H1 (cell line): ENCODE measurements around the gene SCNM1. TPM values are rescaled to one million over a fixed set of nuclear protein-coding genes. Genes with fewer than 3 reads are reported as not detected.

Source experiments
- ASH2L ChIP-seq: fragments of 200-600, 300-600 bp; sonication (generic); IDR thresholded peaks from one replicate; pipeline ENCODE4 v1.7.1; 2017; ENCODE audit warnings: low read length
- BRCA1 ChIP-seq: IDR thresholded peaks from 2 replicates; pipeline ENCODE4 v1.6.1; 2012; ENCODE audit warnings: low read depth, low read length, improper control_type of control experiment
- CBX8 ChIP-seq: fragments of 300-800, 300-1000 bp; sonication (generic); IDR thresholded peaks from 2 replicates; pipeline ENCODE4 v1.7.1; 2016; ENCODE audit warnings: low read depth, low read length, borderline replicate concordance
- CREB1 ChIP-seq: IDR thresholded peaks from 2 replicates; pipeline ENCODE4 v1.6.1; 2012; ENCODE audit warnings: inconsistent platforms
- HDAC2 ChIP-seq, 2 experiments: fragments of 300-600 bp in 1 of 2; sonication (generic) in 1 of 2; IDR thresholded peaks; 2 replicates each; pipeline ENCODE4 v1.6.1; 2011 to 2012; ENCODE audit warnings: low read depth in 2 of 2, low read length in 2 of 2, mild to moderate bottlenecking in 2 of 2, moderate library complexity in 2 of 2, borderline replicate concordance in 1 of 2, inconsistent platforms in 1 of 2
- JUN ChIP-seq: IDR thresholded peaks from 2 replicates; pipeline ENCODE4 v1.6.1; 2011; ENCODE audit warnings: low read depth, mild to moderate bottlenecking, improper control_type of control experiment, low read length
- JUND ChIP-seq: IDR thresholded peaks from 2 replicates; pipeline ENCODE4 v1.6.1; 2011; ENCODE audit warnings: mild to moderate bottlenecking, improper control_type of control experiment, low read length
- NANOG ChIP-seq: IDR thresholded peaks from 2 replicates; pipeline ENCODE4 v1.6.1; 2011; ENCODE audit warnings: low read length, low read depth, mild to moderate bottlenecking, inconsistent platforms; ENCODE audit not compliant: insufficient read depth, poor library complexity, severe bottlenecking
- NRF1 ChIP-seq: IDR thresholded peaks from 2 replicates; pipeline ENCODE4 v1.6.1; 2011; ENCODE audit warnings: mild to moderate bottlenecking, low read depth, low read length, improper control_type of control experiment
- RBBP5 ChIP-seq: IDR thresholded peaks from 2 replicates; pipeline ENCODE4 v1.7.1; 2012; ENCODE audit warnings: low read depth, mild to moderate bottlenecking, inconsistent platforms, low read length, moderate library complexity, borderline replicate concordance
- RFX5 ChIP-seq: IDR thresholded peaks from 2 replicates; pipeline ENCODE4 v1.6.1; 2011; ENCODE audit warnings: low read depth, low read length, improper control_type of control experiment, borderline replicate concordance
- RXRA ChIP-seq: IDR thresholded peaks from 2 replicates; pipeline ENCODE4 v1.6.1; 2011; ENCODE audit warnings: low read depth, mild to moderate bottlenecking, low read length, moderate library complexity; ENCODE audit not compliant: insufficient read depth
- SAP30 ChIP-seq: fragments of 300-600 bp; sonication (generic); IDR thresholded peaks from 2 replicates; pipeline ENCODE4 v1.7.1; 2012; ENCODE audit warnings: low read length, moderate library complexity, mild to moderate bottlenecking, inconsistent platforms; ENCODE audit not compliant: insufficient read depth, insufficient replicate concordance
- SIN3A ChIP-seq, 2 experiments: IDR thresholded peaks in 1 of 2; conservative IDR thresholded peaks in 1 of 2; 2 replicates each; pipeline ENCODE4 v1.6.1; 2011 to 2012; ENCODE audit warnings: low read length in 2 of 2, improper control_type of control experiment in 1 of 2, low read depth in 1 of 2, mild to moderate bottlenecking in 1 of 2
- SP1 ChIP-seq: IDR thresholded peaks from 2 replicates; pipeline ENCODE4 v1.6.1; 2011; ENCODE audit warnings: low read depth, low read length
- SRF ChIP-seq: IDR thresholded peaks from 2 replicates; pipeline ENCODE4 v1.6.1; 2011; ENCODE audit warnings: mild to moderate bottlenecking, low read depth, low read length, moderate library complexity
- TAF7 ChIP-seq: optimal IDR thresholded peaks from 2 replicates; pipeline ENCODE3; 2011; ENCODE audit warnings: low read depth, mild to moderate bottlenecking, inconsistent platforms, low read length, moderate library complexity, borderline replicate concordance
- TBP ChIP-seq: IDR thresholded peaks from 2 replicates; pipeline ENCODE4 v1.6.1; 2011; ENCODE audit warnings: low read depth, low read length, improper control_type of control experiment
- polyA plus RNA-seq, 7 experiments: library from polyadenylated mRNA; depleted of rRNA in 3 of 7; stranded (reverse) in 5 of 7; unstranded in 2 of 7; fragments of >200 nt in 5 of 7; fragments of 200-250 nt in 2 of 7; gene quantifications; 1 replicate in 5 of 7; 2 replicates in 1 of 7; 4 replicates in 1 of 7; pipeline versions ENCODE4 v1.2.1 to v1.2.3, GENCODE V29; 2011 to 2013; ENCODE audit warnings: missing spikeins in 2 of 7, mixed read lengths in 2 of 7
- total RNA-seq: library from RNA; stranded (reverse); fragmentation: NEBNext Ultra II Directional; extraction: Animal tissue kit (Norgen Biotek cat#: 25700); gene quantifications from 2 replicates; pipeline ENCODE4 v1.2.1, GENCODE V29; 2021
- TF ChIP-seq, protein P1 (sequence below): IDR thresholded peaks from 2 replicates; pipeline ENCODE4 v1.6.1; 2012; ENCODE audit warnings: low read length, inconsistent platforms
- TF ChIP-seq, protein P2 (sequence below): IDR thresholded peaks from 2 replicates; pipeline ENCODE4 v1.6.1; 2012; ENCODE audit warnings: inconsistent platforms
- TF ChIP-seq, protein P3 (sequence below): IDR thresholded peaks from 2 replicates; pipeline ENCODE4 v1.6.1; 2012; ENCODE audit warnings: inconsistent platforms

SCNM1 gene
- total and polyA plus RNA-seq, 2 of the 8 experiments (the other 6 are each of a cell fraction or from before 2014, with no cell fraction given) = 13.6 to 46.2 TPM

DNA sequence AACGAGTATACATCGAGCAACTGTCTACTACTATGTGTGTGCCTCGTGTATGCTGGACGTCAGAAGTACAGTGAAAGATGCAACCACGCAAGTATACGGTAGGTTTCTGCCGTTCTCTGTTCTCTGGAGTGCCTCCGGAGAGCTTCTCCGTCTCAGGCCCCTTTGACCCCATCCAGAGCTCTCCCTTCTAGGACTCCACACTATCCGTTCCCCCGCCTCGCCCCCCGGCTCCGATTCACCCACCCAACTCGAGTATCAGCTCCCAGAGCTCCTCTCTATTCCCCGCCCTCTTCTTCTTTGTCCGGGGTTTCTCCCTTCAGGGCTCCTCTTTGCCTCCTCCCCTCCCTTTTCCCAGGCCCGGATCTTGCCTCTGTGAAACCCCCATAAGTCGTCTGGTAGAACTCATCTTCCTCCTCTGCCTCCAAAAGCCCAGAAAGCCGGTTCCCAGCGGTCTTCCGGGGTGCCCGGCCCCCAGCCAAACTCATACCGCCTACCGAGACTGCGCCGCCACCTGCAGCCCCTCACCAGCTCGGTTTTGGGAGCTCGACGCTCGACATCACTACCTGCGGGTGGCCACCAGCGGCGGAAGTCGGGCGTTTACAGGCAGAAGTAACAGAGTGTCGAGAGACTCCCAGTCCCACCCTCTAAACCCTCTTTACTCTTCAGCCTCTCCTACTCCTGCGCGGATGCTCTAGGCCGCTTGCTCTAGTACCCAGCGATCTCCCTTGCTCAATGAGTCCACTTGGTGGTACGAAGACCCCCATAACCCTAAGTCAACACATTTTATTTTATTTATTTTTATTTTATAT is 23.9 kb downstream of the SCNM1 start, which contains the start of gene VPS72 (continued):
- TF ChIP-seq, protein P1, sequence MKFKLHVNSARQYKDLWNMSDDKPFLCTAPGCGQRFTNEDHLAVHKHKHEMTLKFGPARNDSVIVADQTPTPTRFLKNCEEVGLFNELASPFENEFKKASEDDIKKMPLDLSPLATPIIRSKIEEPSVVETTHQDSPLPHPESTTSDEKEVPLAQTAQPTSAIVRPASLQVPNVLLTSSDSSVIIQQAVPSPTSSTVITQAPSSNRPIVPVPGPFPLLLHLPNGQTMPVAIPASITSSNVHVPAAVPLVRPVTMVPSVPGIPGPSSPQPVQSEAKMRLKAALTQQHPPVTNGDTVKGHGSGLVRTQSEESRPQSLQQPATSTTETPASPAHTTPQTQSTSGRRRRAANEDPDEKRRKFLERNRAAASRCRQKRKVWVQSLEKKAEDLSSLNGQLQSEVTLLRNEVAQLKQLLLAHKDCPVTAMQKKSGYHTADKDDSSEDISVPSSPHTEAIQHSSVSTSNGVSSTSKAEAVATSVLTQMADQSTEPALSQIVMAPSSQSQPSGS = peak; percentile 63; the same call in 1 of the 2 replicates
- TF ChIP-seq SRF = peak; percentile 98
- TF ChIP-seq, protein P2, sequence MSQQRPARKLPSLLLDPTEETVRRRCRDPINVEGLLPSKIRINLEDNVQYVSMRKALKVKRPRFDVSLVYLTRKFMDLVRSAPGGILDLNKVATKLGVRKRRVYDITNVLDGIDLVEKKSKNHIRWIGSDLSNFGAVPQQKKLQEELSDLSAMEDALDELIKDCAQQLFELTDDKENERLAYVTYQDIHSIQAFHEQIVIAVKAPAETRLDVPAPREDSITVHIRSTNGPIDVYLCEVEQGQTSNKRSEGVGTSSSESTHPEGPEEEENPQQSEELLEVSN = 0 out of 2 replicates have a peak, but pooled peaks have one; percentile 43
- TF ChIP-seq HDAC2 (IDR thresholded peaks at IDR 0.05; ENCODE audit: borderline replicate concordance in 1 of 2, low read depth in 2 of 2, low read length in 2 of 2) = no peak
- no peak for TF ChIP-seq RXRA
- no peak for TF ChIP-seq BRCA1
- TF ChIP-seq NRF1 = no peak
- no peak for TF ChIP-seq CBX8
- TF ChIP-seq TBP = peak; percentile 91
- no peak for TF ChIP-seq SAP30
- TF ChIP-seq ASH2L = peak; percentile 92
- no peak for TF ChIP-seq RFX5
- peak; percentile 82 for TF ChIP-seq TAF7
- TF ChIP-seq, protein P3, sequence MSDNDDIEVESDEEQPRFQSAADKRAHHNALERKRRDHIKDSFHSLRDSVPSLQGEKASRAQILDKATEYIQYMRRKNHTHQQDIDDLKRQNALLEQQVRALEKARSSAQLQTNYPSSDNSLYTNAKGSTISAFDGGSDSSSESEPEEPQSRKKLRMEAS = peak; percentile 75
- no peak for TF ChIP-seq JUND
- TF ChIP-seq CREB1 = peak; percentile 66
- TF ChIP-seq RBBP5 = no peak
- peak; percentile 54 for TF ChIP-seq NANOG
- peak; percentile 81 to 95 for TF ChIP-seq SIN3A (conservative IDR thresholded peaks at IDR 0.05 in 1 of 2, IDR thresholded peaks at IDR 0.05 in 1 of 2; ENCODE audit: low read depth in 1 of 2, low read length in 2 of 2)
- TF ChIP-seq JUN = no peak
- peak; percentile 76 for TF ChIP-seq SP1
